GM19043 (cell line): ENCODE measurements around the gene FAM149B1.

Experiments
- ATAC-seq: cut with Tn5 transposase; IDR thresholded peaks from one replicate; pipeline ENCODE4 v1.9.1; 2021; ENCODE audit warnings: low read depth; ENCODE audit not compliant: unreplicated experiment

FAM149B1 gene

DNA sequence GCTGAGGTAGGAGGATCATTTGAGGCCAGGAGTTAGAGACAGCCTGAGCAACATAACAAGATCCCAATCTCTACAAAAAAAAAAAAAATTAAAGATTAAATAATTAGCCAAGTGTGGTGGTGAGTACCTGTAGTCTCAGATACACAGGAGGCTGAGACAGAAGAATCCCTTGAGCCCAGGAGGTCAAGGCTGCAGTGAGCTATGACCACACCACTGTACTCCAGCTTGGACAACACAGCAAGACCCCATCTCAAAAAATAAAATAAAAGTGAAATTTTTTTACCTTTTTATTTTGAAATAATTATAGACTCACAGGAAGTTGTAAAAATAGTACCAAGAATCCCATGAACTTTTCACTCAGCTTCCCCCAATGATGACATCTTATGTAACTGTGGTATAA lies 4.9 kb downstream of the FAM149B1 start:
- no peak for ATAC-seq

GRCh38 chr10:73174148-73174925 lies 6.4 kb downstream of the FAM149B1 start:
- ATAC-seq, result no peak

DNA sequence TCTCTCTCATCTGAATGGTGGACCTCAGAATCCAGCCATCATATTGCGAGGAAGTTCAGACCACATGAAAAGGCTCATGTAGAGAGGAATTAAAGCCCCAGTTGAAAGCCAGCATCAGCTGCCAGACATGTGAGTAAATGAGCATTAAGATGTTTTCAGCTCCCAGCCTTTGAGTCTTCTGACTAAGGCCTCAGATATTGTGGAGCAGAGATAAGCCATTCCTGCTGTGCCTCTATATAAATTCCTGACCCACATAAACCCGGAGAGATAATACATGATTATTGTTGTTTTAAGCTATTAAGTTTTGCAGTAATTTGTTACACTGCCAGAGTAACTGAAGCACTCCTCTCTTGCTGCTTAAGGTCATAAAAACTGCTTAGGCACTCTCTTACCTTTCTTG lies 14.6 kb downstream of the FAM149B1 start:
- ATAC-seq, result no peak

GRCh38 chr10:73183667-73184281 lies 15.9 kb downstream of the FAM149B1 start:
- ATAC-seq, result no peak

DNA sequence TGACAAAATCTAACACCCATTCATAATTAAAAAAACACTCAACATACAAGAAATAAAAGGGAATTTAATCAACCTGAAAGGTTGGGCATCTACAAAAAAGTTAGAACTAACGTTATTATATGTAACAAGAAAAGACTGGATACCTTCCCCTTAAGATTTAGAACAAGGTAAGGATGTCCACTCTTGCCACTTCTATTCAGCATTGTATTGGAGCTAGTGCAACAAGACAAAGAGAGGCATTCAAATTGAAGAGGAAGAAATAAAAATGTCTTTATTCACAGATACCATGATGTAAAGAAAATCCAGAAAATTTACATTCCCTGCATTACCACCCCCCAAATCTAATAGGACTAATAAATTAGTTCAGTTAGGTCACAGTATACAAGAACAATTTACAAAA lies 18.3 kb downstream of the FAM149B1 start:
- no peak for ATAC-seq

DNA sequence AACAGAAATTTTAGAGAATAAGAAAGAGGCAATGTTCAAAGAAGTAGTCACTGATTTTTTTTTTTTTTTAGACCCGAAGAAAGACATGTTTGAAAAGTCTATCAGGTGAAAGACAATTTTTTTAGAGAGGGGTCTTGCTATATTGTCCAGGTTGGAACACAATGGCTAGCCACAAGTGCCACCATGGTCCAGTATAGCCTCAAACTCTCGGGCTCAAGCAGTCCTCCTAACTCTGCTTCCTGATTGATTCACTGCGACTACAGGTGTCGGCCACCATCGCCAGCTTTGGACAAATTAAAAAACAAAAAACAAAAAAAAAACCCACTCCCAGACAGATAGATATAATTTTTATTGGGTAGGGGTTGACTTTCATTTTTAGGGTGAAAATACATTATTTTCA lies 22.3 kb downstream of the FAM149B1 start:
- ATAC-seq, result no peak

DNA sequence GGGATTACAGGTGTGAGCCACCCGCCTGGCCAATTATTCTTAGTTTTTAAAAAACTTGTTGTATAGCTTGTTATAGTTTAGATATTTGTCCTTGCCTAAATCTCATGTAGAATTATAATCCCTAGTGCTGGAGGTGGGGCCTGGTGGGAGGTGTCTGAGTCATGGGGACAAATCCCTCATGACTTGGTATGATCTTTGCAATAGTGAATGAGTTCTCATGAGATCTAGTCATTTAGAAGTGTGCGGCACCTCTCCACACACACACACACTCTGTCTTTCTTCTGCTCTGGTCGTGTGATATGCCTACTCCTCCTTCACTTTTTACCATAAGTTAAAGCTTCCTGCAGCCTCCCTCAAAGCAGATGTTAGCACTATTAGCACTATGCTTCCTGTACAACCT lies 37.2 kb downstream of the FAM149B1 start:
- ATAC-seq, result no peak

GRCh38 chr10:73205890-73206289 lies 38.0 kb downstream of the FAM149B1 start:
- no peak for ATAC-seq

DNA sequence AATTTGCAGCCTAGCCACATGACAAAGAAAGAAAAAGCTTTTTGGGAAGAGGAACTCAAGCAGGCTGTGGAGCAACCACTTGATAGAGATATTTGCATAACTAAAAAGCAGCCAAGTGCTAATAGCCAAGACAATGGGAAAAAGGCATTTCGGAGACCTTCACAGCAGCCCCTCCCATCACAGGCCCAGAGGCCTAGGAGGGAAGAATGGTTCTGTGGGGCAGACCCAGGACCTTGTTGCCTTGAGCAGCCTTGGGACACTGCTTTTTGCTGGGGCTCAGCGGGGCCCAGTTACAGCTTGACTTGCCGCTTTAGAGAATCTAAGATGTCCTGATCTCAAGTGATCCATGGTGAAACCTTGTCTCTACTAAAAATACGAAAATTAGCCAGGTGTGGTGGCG lies 38.5 kb downstream of the FAM149B1 start:
- no peak for ATAC-seq

- ATAC-seq, result no peak
Observed at GRCh38 chr10:73207883-73208282, 40.0 kb downstream of the FAM149B1 start.

GRCh38 chr10:73209705-73210104 lies 41.8 kb downstream of the FAM149B1 start:
- no peak for ATAC-seq

GRCh38 chr10:73210395-73211105 lies 42.6 kb downstream of the FAM149B1 start:
- no peak for ATAC-seq

- no peak for ATAC-seq
Observed at GRCh38 chr10:73211106-73211811, 43.3 kb downstream of the FAM149B1 start.

- no peak for ATAC-seq
Observed at GRCh38 chr10:73215749-73216148, 47.8 kb downstream of the FAM149B1 start.

DNA sequence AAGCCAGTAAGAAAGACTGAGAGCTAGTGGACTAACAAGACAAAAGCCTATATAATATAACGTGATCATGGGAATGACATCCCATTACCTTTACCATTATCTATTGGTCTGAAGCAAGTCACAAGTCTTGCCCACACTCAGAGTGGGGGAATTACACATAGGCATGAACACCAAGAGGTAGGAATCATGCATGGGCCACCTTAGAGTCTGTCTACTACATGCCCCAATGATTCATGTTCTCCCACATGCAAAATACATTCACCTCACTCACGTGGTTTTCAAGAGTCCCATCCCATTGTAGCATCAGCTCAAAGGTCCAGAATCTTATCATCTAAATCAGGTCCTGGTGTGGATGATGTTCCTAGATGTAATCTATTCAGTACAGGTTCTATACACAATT lies 49.7 kb downstream of the FAM149B1 start:
- no peak for ATAC-seq

- no peak for ATAC-seq
Observed at GRCh38 chr10:73218431-73219191, 50.7 kb downstream of the FAM149B1 start.

DNA sequence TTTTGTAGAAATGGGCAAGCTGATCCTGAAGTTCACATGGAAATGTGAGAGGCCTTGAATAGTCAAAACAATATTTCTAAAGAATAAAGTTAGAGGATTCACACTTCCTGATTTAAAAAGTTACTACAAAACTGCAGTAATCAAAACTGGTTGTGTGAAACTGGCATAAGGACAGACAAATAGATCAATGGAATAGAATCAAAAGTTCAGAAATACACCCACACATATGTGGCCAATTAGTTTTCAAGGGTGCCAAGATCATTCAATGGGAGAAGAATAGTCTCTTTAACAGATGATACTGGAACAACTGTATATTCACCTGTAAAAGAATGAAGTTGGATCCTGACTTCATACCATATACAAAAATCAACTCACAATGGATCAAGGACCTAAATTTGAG lies 51.5 kb downstream of the FAM149B1 start:
- ATAC-seq, result no peak

DNA sequence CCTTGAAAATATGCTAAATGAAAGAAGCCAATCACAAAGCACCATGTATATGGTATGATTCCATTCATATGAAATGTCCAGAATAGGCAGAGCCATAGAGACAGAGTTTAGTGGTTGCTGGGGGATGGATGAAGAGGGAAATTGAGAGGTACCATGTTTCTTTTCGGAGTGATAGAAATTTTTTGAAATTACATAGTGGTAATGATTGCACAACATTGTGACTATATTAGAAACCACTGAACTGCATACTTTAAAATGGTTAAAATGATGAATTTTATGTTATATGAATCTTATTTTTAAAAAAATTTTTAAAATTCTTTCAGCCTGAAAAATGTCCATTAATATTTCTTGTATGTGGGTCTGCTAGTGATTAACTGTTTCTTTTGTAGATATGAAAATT lies 53.1 kb downstream of the FAM149B1 start:
- no peak for ATAC-seq

- no peak for ATAC-seq
Observed at GRCh38 chr10:73225518-73225917, 57.6 kb downstream of the FAM149B1 start.

DNA sequence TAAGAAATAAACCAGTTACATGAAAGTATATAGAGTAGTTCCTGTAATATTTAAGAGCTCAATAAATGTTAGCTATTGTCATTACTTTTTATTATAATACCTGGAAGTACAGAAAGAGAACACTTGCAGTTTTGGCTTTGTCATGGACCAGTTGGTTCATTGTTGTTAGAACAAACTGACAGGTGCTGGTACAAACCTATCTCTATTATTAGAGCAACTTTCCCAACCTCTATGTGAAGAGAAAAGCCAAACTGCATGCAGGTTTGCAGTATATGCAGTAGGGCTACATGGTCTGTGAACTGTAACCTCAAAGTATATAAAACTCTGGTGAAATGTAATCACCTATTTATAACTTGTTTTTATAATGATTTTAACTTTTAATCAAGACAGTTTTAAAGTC lies 58.7 kb downstream of the FAM149B1 start:
- no peak for ATAC-seq
